ENCODE results near the gene KRTAP4-11.
"Not testable (repeated sequence)": the region's sequence is repeated elsewhere in the genome, so short reads cannot be mapped to it uniquely, and the experiment has no call there.

Gene KRTAP4-11

DNA sequence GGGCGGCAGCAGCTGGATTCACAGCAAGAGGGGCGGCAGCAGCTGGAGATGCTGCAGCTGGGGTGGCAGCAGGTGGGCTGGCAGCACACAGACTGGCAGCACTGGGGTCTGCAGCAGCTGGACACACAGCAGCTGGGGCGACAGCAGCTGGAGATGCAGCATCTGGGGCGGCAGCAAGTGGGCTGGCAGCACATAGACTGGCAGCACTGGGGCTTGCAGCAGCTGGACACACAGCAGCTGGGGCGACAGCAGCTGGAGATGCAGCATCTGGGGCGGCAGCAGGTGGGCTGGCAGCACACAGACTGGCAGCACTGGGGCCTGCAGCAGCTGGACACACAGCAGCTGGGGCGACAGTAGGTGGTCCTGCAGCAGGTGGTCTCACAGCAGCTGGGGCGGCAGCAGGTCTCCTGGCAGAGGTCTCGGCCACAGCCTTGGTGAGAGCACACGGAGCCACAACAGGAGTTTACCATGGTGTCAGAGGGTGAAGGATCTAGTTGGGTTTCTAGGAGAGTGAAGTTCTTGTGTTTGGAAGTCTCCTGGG lies at the start of gene KRTAP4-11:
TSS of gene KRTAP4-11 (minus strand) at position 528 of the 541 bp plus-strand sequence. CDS start at position 470, 58 bp downstream.
- DNase-seq: not testable (repeated sequence)

DNA sequence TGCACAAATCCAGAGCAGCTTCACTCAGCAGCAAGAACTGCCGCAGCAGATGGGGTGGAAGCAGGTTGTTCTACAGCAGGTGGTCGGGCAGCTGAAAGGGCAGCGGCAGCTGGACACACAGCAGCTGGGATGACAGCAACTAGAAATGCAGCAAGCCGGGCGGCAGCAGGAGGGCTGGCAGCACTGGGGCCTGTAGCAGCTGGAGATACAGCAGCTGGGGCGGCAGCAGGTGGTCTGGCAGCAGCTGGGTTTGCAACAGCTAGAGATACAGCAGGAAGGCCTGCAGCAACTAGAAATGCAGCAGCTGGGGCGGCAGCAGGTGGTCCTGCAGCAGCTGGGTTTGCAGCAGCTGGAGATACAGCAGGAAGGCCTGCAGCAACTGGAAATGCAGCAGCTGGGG lies 49.4 kb upstream of the KRTAP4-11 start:
- no peak for DNase-seq

DNA sequence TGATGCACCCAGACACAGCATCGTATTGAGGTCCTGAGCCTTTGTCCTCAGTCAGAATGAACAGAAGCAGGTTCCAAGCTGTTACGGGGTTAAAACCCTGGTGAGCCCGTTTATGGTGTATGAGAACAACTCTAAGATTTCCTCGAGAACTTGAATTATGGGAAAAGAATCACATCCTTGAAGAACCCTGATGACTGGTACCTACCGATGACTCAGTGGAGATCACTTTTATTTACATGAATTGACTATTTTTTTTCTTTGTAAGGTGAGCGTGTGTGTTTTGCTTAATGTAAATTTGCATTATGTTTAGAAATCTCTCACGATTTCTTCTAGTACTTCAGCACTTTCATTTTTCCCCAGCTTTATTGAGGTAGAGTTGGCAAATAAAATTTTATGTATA lies 45.7 kb upstream of the KRTAP4-11 start:
- DNase-seq: no peak

DNA sequence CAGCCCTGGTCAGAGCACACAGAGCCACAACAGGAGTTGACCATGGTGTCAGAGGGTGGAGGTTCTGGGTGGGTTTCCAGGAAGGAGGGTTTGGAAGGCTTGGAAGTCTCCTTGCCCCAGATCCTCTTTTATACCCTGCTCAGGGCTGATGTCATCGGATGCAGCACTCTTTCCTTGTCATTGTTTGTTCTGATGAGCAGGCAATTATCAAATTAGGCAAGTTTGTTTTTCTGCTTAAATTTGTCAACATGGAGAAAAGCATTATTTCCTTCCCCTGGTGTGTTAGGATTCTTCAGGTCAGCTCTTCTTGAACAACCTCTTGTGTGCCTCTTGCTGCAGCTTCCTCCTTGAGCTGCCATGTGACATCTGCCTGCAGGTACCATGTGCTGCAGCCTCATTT lies 42.5 kb upstream of the KRTAP4-11 start, which contains the start of gene KRTAP4-4:
TSS of gene KRTAP4-4 (minus strand) at position 101 of the 400 bp plus-strand sequence. CDS start at position 44, 57 bp downstream.
- DNase-seq: no peak

DNA sequence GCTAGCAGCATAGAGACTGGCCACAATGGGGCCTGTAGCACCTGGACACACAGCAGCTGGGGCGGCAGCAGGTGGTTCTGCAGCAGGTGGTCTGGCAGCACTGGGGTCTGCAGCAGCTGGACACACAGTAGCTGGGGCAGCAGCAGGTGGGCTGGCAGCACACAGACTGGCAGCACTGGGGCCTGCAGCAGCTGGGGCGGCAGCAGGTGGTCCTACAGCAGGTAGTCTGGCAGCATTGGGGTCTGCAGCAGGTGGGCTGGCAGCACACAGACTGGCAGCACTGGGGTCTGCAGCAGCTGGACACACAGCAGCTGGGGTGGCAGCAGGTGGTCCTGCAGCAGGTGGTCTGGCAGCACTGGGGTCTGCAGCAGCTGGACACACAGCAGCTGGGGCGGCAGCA lies 42.0 kb upstream of the KRTAP4-11 start:
- not testable (repeated sequence) for DNase-seq

DNA sequence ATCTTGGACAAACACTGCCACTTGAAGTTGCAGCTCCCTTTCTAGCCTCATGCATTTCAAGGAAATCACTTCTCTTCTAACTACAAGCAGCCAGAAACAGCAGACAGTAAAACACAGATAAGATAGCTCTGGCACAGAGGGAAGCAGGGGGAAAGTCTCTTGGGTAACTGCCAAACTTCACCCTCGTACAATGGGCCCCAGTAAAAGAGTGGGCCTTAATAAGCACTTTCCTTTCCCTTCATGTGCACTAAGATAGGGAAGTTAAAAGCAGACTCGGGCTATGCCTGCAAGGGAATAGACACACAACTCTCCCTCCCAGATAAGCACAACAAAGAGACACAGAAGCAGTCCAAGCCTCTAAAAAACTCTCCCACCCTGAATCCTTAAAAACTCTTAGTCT lies 35.7 kb upstream of the KRTAP4-11 start:
- no peak for DNase-seq

DNA sequence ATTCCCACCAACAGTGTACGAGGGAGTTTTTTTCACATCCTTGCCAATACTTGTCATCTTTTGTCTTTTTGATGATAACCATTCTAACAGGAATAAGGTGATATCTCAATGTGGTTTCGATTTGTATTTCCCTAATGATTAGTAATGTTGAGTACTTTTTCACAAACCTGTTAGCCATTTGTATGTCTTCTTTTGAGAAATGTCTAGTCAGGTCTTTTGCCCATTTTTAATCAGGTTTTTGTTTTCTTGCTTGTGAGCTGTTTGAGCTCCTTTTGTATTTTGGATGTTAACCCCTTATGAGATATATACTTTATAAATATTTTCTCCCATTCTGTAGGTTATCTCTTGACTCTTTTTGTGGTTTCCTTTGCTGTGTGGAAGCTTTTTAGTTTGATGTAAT lies 33.4 kb upstream of the KRTAP4-11 start:
- no peak for DNase-seq

DNA sequence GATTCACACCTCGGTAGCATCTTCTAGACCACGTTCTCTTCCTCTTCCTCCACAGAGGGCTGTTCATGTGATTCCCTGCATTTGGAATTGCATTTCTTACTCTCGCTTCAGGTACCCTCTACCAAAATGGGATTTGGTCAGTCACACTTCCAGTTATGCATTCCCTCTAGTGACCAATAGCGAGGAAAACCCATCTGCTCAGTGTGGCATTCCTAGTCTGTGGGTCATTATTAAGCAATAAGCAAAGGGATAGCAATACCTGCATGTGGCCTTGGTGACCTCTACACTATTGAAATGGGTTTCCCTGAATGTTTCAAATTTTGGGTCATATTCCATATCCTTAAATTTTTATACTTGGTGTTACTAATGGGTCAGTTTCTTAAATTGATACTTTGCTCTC lies 31.9 kb upstream of the KRTAP4-11 start:
- no peak for DNase-seq

DNA sequence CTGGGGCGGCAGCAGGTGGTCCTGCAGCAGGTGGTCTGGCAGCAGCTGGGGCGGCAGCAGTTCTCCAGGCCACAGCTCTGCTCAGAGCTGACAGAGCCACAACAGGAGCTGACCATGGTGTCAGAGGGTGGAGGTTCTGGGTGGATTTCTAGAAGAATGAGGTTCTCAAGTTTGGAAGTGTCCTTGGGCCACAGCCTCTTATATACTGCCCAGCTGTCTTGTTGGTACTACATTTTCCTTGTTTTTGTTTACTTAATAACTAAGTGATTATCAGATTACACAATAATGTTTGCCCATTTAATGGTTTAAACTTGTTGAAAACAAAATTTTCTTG lies 31.4 kb upstream of the KRTAP4-11 start, which contains the start of gene KRTAP4-5:
TSS of gene KRTAP4-5 (minus strand) at position 174 of the 334 bp plus-strand sequence. CDS start at position 116, 58 bp downstream.
- no peak for DNase-seq

DNA sequence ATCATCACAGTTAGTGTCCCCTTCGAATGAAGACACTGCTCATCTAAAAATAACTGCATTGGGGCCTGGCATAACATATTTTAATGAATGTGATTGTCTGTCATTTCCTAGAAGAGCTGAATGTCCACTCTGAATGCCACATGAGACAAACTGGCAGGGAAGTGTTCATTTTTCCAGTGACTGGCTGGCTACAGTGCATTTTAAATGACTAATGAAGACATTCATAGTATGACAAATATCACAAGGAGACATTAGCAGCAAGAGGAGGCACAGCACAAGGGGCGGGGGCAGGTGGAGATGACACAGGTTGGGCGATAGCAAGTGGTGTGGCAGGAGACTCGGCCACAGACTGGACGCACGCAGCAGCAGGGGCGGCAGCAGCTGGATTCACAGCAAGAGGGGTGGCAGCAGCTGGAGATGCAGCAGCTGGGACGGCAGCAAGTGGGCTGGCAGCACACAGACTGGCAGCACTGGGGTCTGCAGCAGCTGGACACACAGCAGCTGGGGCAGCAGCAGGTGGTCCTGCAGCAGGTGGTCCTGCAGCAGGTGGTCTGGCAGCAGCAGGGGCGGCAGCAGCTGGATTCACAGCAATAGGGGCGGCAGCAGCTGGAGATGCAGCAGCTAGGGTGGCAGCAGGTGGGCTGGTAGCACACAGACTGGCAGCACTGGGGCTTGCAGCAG lies 30.9 kb upstream of the KRTAP4-11 start:
- DNase-seq: not testable (repeated sequence)

DNA sequence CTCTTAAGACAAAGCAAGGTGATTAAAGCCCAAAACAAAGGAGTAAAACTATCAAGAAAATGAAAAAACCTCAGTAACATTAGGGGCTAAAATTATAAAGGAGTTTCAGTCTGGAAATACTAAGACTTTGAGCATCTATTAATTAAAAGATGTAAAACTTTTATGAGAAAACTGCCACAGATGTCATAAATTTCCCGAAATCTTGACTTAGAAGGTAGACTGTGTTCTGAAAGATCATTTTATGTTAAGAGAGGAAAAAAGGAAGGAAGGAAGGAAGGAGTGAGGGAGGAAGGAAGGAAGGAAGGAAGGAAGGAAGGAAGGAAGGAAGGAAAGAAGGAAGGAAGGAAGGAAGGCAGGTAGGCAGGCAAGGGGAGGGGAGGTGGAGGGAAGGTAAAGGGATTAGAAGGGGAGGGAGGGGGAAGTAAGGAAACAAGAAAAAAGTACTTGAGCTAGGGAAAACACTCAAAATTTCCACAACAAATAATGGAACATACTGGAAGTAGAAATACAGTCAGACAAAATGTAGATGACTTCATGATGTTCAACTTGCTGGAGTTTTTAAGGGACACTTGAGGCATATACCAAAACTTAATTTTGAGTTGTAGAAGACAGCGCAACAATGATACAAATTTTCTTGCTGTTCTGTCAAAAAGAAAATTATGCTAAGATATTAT lies 29.5 kb upstream of the KRTAP4-11 start:
- DNase-seq: no peak

DNA sequence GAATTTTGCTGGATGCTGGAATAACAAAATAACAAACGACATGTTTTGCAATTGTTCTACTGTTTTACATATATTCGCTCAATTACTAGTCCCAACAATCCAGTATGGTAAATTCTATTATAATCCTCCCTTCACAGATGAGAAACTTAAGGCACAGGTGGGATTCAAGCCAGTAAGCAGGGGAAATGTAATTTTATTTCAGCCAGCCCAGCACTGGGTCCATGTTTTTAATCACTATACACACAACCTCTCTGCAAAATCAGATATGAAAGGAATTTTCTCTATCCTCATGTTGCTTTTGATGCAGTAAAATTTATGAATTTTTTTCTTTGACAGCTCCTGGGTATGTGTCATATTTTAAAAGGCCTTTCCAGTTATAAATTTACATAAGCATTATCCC lies 27.1 kb upstream of the KRTAP4-11 start:
- no peak for DNase-seq

DNA sequence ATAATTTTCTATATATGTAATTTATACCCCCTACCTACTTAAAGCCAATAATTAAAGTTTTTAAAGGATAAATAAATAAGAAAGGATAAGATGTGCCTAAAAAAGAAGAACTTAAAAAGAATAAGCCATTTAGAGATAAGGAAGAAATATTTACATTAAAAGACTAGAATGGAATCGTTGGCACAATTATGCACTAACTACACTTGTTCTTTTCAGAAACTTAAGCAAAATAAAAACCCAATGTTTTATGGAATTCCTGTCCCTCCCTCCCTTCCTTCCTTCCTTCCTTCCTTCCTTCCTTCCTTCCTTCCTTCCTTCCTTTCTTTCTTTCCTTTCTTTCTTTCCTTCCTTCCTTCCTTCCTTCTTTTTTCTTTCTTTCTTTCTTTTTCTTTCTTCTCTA lies 26.7 kb upstream of the KRTAP4-11 start:
- DNase-seq: no peak

DNA sequence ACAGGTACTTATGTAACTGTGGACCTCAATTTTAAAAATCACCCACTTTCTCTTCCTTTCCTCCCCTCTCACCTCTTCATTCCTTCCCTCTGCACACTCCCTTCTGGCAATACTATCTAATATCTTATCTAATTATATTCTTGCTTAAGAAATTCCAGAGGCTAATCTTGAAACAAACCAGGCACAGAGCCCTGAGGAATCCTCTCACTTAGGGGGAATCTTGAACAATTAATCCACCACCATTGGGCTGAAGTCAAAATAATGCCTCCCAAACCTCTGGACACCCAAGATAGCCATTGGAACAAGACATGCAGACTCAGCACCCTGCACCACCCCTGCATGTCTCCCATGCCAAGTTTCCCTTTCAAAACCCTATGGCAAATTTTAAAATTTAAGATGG lies 23.2 kb upstream of the KRTAP4-11 start:
- no peak for DNase-seq

DNA sequence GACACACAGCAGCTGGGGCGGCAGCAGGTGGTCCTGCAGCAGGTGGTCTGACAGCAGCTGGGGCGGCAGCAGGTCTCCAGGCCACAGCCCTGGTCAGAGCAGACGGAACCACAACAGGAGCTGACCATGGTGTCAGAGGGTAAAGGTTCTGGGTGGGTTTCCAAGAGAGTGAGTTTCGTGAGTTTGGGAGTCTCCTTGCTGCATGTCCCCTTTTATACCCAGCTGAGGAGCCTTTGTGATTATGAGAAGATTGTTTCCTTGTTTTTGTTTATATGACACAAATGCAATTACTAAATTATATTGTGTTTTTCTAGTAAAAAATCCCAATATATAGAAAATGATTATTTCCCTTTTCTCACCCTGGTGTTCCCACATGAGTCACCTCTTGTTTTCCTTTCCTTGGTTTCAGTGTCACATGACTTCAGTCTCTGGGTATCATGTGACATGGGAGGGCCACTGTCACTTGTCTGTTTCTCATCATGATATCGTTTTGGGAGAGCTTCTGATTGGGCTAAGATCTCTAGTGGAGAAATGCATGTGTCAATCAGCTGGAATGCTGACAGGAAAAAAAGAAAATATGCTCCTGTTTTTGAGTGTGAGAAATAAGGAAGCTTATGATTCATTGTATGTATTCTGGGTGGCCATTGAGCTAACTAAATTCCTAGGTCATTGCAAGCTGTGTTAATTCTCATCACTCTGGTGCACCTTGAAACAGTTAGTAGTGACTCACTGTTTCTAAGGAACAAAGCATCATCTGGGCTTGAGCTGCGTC lies 22.4 kb upstream of the KRTAP4-11 start, which contains the start of gene KRTAP4-6:
TSS of gene KRTAP4-6 (minus strand) at position 185 of the 772 bp plus-strand sequence. CDS start at position 128, 57 bp downstream.
- DNase-seq: no peak

DNA sequence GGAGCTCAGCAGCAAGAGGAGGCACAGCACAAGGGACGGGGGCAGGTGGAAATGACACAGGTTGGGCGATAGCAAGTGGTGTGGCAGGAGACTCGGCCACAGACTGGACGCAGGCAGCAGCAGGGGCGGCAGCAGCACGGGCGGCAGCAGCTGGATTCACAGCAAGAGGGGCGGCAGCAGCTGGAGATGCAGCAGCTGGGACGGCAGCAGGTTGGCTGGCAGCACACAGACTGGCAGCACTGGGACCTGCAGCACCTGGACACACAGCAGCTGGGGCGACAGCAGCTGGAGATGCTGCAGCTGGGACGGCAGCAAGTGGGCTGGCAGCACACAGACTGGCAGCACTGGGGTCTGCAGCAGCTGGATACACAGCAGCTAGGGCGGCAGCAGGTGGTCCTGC lies 21.7 kb upstream of the KRTAP4-11 start:
- DNase-seq: not testable (repeated sequence)

DNA sequence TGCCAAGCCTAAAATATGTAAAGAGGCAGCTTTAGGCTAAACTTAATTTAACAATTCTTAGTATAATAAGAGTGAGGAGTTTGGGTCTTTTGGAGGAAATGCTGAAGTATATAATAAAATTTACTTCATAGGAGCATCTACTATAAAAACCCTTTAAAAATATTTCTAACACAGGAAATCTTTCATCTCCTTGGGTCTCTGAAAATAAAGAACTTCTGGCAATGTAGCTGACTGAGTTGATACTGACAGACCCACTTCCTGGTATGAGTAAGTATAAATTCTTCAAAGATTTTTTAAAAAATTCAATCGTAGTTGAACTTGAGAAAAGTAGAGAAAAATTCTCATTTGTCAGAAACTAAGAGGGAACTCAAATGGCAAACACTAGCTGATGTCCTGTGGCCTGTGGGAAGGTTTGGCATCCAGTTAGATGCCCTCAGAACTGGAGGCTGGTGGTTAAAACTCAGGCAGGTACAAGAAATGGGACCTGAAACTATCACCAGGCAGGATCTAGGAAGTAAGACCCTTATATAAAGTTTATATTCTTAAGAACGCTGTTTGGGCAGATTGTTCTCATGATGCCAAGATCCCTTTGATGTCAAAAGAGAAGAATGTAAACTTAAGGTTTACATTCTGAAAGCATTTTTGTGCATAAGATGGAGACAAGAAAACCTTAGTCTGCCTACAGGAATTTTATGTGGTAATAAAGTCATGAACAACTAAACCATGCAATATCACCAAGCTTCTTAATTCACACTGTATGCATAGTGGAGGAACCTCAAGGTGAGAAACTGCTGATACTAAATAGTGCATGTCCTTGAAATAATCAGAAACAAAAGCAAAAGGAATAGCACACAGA lies 15.9 kb upstream of the KRTAP4-11 start:
- DNase-seq: no peak

DNA sequence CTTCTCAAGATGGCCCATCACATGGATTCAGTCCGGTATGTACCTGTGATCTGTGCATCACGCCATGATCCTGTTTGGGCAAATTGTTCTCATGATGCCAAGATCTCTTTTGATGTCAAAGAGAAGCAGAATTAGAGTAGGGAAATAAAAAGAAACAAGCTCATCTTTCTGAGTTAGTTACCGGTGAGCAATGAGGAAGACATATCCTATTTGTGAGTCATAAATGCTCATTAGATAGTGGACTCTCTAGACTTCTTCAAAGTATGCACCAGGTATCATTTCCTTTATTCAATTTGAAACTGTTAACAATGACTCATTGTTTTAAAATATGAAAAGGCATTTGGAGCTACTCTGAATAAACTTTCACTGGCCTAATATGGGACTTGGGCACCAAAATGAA lies 13.8 kb upstream of the KRTAP4-11 start:
- DNase-seq: no peak

DNA sequence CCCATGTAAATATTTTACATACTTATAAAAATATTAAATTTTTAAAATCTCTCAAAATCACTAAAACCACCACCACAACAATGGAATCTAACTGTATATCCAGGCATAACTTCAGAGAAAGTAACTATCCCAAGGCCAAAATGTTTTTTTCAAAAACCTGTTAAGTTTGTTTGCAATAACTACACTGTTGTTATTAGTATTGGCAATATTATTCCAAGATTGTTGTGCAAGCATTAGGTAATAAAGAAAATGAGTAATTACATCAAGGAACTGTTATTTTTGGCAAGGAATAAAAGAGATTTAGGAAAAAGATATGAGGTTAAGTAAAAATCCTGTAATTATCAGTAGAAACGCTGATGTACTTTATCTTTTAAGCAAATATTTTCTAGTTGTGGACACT lies 9.2 kb upstream of the KRTAP4-11 start:
- no peak for DNase-seq

DNA sequence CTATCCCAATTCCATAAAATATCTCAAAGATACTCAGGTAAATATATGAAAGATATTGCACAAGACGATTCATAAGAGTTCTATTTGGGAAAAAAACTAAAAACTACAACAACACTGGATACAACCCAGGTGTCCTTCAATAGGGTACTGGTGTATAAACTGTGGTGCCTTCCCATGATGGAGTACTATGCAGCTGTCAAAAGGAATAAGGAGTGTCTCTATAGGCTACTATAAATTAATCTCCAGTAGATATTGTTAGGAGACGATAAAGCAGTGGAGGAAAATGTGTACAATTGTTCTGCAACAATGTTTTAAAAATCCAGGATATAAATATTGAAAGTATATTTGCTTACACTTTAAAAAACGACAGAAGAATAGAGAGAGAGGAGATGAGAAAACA lies 8.2 kb upstream of the KRTAP4-11 start:
- no peak for DNase-seq

DNA sequence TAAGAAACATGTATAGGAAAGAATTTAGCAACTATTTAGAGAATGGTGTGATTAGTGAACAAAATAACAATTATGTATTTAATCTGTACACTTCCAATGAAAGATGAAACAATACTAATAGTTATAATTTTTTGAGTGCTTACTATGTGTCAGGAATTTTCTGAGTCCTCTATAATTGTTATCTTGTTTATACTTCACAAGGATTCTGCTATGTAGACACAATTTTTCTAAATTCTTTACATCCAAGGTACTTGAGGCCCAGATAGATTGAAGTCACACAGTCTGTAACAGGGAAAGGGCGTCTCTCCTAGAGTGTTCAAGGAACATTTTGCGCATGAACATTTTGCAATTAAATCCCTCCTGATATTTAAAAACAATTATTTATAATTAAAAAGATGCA lies 6.9 kb upstream of the KRTAP4-11 start:
- no peak for DNase-seq

DNA sequence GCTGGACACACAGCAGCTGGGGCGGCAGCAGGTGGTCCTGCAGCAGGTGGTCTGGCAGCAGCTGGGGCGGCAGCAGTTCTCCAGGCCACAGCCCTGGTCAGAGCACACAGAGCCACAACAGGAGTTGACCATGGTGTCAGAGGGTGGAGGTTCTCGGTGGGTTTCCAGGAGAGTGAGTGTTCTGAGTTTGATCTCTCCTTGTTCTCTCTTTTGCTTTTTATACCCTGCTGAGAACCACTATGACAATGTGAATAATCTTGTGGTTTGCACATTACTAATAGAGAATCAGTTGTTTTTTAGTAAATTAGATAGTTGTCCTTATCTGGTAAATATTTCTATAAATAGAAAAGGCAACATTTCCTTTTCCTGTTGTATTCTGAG lies 5.8 kb upstream of the KRTAP4-11 start, which contains the start of gene KRTAP4-12:
TSS of gene KRTAP4-12 (minus strand) at position 192 of the 381 bp plus-strand sequence. CDS start at position 132, 60 bp downstream.
- DNase-seq: not testable (repeated sequence)
